GM12891 (cell line): ENCODE data around the gene TIGD2.

Source experiments
- DNase-seq: peaks from one replicate; pipeline ENCODE4 v3.0.0; 2011; ENCODE audit warnings: low spot score; ENCODE audit not compliant: insufficient read length
- FAIRE-seq: peaks from 2 replicates; lab custom pipeline; 2011; peaks lifted over from hg19 to GRCh38; lab: Jason Lieb, UNC
- PAX5 ChIP-seq: IDR thresholded peaks from 2 replicates; pipeline ENCODE4 v1.6.1; 2011; ENCODE audit warnings: low read length, moderate library complexity, mild to moderate bottlenecking; ENCODE audit not compliant: insufficient read depth, severe bottlenecking
- POLR2A ChIP-seq: IDR thresholded peaks from 2 replicates; pipeline ENCODE4 v1.6.1; 2011; ENCODE audit warnings: low read depth, low read length, control low read depth
- POLR2AphosphoS5 ChIP-seq: IDR thresholded peaks from 2 replicates; pipeline ENCODE4 v1.6.1; 2011; ENCODE audit warnings: low read depth, low read length, control low read depth
- POU2F2 ChIP-seq: IDR thresholded peaks from 2 replicates; pipeline ENCODE4 v1.6.1; 2011; ENCODE audit warnings: low read depth, mild to moderate bottlenecking, control low read depth, low read length, moderate library complexity
- SPI1 ChIP-seq: IDR thresholded peaks from 2 replicates; pipeline ENCODE4 v1.6.1; 2011; ENCODE audit warnings: low read depth, low read length, control low read depth
- TAF1 ChIP-seq: IDR thresholded peaks from 2 replicates; pipeline ENCODE4 v1.6.1; 2011; ENCODE audit warnings: low read depth, low read length, control low read depth

Gene TIGD2

GRCh38 chr4:89158884-89159503 lies 47.7 kb downstream of the TIGD2 start:
- peak; percentile 80 for FAIRE-seq
- no peak for DNase-seq

GRCh38 chr4:89160806-89161205 lies 49.5 kb downstream of the TIGD2 start:
- TF ChIP-seq TAF1 (no peak), POLR2AphosphoS5 (no peak), PAX5 (no peak), POU2F2 (no peak), POLR2A (no peak), SPI1 (no peak)
- no peak for FAIRE-seq
- DNase-seq, result no peak

More at GRCh38 chr4:89158884-89159503, 47.7 kb downstream of the TIGD2 start:
- TF ChIP-seq TAF1, result no peak
- TF ChIP-seq SPI1, result no peak
- TF ChIP-seq POU2F2, result no peak
- TF ChIP-seq POLR2A, result no peak
- no peak for TF ChIP-seq PAX5
- TF ChIP-seq POLR2AphosphoS5, result no peak

GRCh38 chr4:89161841-89162240 lies 50.5 kb downstream of the TIGD2 start:
- TF ChIP-seq SPI1, result no peak
- TF ChIP-seq POU2F2, result no peak
- no peak for TF ChIP-seq POLR2AphosphoS5
- TF ChIP-seq POLR2A, result no peak
- no peak for TF ChIP-seq PAX5
- TF ChIP-seq TAF1, result no peak
- FAIRE-seq (no peak), DNase-seq (no peak)

- no peak for FAIRE-seq
- no peak for TF ChIP-seq PAX5
- DNase-seq, result no peak
Observed at GRCh38 chr4:89162496-89162895, 51.2 kb downstream of the TIGD2 start.

- TF ChIP-seq POLR2A, result no peak
- TF ChIP-seq TAF1, result no peak
- TF ChIP-seq POLR2AphosphoS5, result no peak
- TF ChIP-seq SPI1, result no peak
- TF ChIP-seq PAX5, result no peak
- TF ChIP-seq POU2F2, result no peak
- no peak for DNase-seq
- no peak for FAIRE-seq
Observed at GRCh38 chr4:89162987-89163386, 51.7 kb downstream of the TIGD2 start.

GRCh38 chr4:89164400-89164799 lies 53.1 kb downstream of the TIGD2 start:
- FAIRE-seq, result no peak
- TF ChIP-seq PAX5 (no peak), POLR2AphosphoS5 (no peak), POLR2A (no peak), TAF1 (no peak), POU2F2 (no peak)
- DNase-seq, result no peak
